DOHH2 (cell line): ENCODE measurements around the gene CDX1.

ENCODE experiments used
- H3F3A ChIP-seq: fragments of 200-600 bp; sonication (generic), shearing (Covaris generic); 2 replicates; pipeline ENCODE4 v1.6.0; 2016; ENCODE audit warnings: antibody characterized with exemption, mild to moderate bottlenecking; ENCODE audit not compliant: control insufficient read depth, insufficient read depth
- H3K27ac ChIP-seq: fragments of 200-600 bp; sonication (generic); 2 replicates; pipeline ENCODE4 v1.5.1; 2014; ENCODE audit warnings: low read depth, mild to moderate bottlenecking, low read length, moderate library complexity
- H3K27me3 ChIP-seq: fragments of 200-600 bp; sonication (generic); 2 replicates; pipeline ENCODE4 v1.6.1; 2014; ENCODE audit warnings: mild to moderate bottlenecking, low read length, mixed read lengths; ENCODE audit not compliant: control insufficient read depth
- H3K36me3 ChIP-seq: fragments of 200-600 bp; sonication (generic); 2 replicates; pipeline ENCODE4 v1.6.1; 2014; ENCODE audit warnings: mild to moderate bottlenecking, low read length, moderate library complexity, mixed read lengths; ENCODE audit not compliant: control insufficient read depth
- H3K4me1 ChIP-seq: fragments of 200-600 bp; sonication (generic); 2 replicates; pipeline ENCODE4 v1.6.1; 2014; ENCODE audit warnings: mild to moderate bottlenecking, low read length, mixed read lengths; ENCODE audit not compliant: control insufficient read depth
- H3K4me2 ChIP-seq: fragments of 200-600 bp; sonication (generic); 2 replicates; pipeline ENCODE4 v1.6.0; 2014; ENCODE audit warnings: mild to moderate bottlenecking, low read length, moderate library complexity
- H3K4me3 ChIP-seq: fragments of 200-600 bp; sonication (generic); 2 replicates; pipeline ENCODE4 v1.5.1; 2014; ENCODE audit warnings: mild to moderate bottlenecking, low read length, mixed read lengths
- H3K79me2 ChIP-seq: fragments of 200-600 bp; sonication (generic); 2 replicates; pipeline ENCODE4 v1.6.1; 2014; ENCODE audit warnings: mild to moderate bottlenecking, low read length, mixed read lengths; ENCODE audit not compliant: control insufficient read depth
- H3K9me2 ChIP-seq: fragments of 200-600 bp; sonication (generic); replicated peaks from 2 replicates; pipeline ENCODE4 v1.6.1; 2014; ENCODE audit warnings: mild to moderate bottlenecking, low read length, mixed read lengths; ENCODE audit not compliant: control insufficient read depth
- H3K9me3 ChIP-seq: fragments of 200-600 bp; sonication (generic); 2 replicates; pipeline ENCODE4 v1.6.1; 2014; ENCODE audit warnings: antibody characterized with exemption, low read length, mixed read lengths; ENCODE audit not compliant: control insufficient read depth, insufficient read depth
- H4K20me1 ChIP-seq: fragments of 200-600 bp; sonication (generic); 2 replicates; pipeline ENCODE4 v1.6.0; 2014; ENCODE audit warnings: low read depth, mild to moderate bottlenecking, antibody characterized with exemption, low read length, moderate library complexity; ENCODE audit not compliant: control insufficient read depth, insufficient read depth
- EZH2phosphoT487 ChIP-seq: fragments of 200-600 bp; sonication (generic); IDR thresholded peaks from 2 replicates; pipeline ENCODE4 v1.6.1; 2017; ENCODE audit warnings: borderline replicate concordance, mild to moderate bottlenecking, antibody characterized with exemption, low read length, moderate library complexity, mixed read lengths
- TF ChIP-seq, protein P1 (sequence below): fragments of 200-600 bp; sonication (generic); IDR thresholded peaks from one replicate; pipeline ENCODE4 v1.5.1; 2014; ENCODE audit warnings: antibody characterized with exemption, mild to moderate bottlenecking, low read depth, low read length; ENCODE audit not compliant: poor library complexity, severe bottlenecking

The CDX1 gene

GRCh38 chr5:150147670-150148069, 18.9 kb upstream of the CDX1 start:
- Histone ChIP-seq H3F3A (no peaks in the 10 kb centered on the region), H3K36me3 (no peaks in the 10 kb centered on the region), H3K4me3 (no peak overlapping the region), H4K20me1 (no peaks in the 10 kb centered on the region), H3K4me1 (no peaks in the 10 kb centered on the region), H3K27me3 (peaks cover 5% of the 10 kb centered on the region; the same call in 1 of the 2 replicates), H3K27ac (no peak overlapping the region), H3K9me3 (no peaks in the 10 kb centered on the region), H3K4me2 (no peak overlapping the region), H3K79me2 (no peaks in the 10 kb centered on the region), H3K9me2 (no peaks in the 10 kb centered on the region)
- TF ChIP-seq, protein P1, sequence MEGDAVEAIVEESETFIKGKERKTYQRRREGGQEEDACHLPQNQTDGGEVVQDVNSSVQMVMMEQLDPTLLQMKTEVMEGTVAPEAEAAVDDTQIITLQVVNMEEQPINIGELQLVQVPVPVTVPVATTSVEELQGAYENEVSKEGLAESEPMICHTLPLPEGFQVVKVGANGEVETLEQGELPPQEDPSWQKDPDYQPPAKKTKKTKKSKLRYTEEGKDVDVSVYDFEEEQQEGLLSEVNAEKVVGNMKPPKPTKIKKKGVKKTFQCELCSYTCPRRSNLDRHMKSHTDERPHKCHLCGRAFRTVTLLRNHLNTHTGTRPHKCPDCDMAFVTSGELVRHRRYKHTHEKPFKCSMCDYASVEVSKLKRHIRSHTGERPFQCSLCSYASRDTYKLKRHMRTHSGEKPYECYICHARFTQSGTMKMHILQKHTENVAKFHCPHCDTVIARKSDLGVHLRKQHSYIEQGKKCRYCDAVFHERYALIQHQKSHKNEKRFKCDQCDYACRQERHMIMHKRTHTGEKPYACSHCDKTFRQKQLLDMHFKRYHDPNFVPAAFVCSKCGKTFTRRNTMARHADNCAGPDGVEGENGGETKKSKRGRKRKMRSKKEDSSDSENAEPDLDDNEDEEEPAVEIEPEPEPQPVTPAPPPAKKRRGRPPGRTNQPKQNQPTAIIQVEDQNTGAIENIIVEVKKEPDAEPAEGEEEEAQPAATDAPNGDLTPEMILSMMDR: no peak
- TF ChIP-seq EZH2phosphoT487: no peak

- Histone ChIP-seq H4K20me1 (no peaks in the 10 kb centered on the region; the same call in 1 of the 2 replicates), H3K9me3 (no peaks in the 10 kb centered on the region), H3K4me2 (no peak overlapping the region), H3K4me1 (no peaks in the 10 kb centered on the region), H3K36me3 (no peaks in the 10 kb centered on the region), H3K27me3 (peaks cover 11% of the 10 kb centered on the region; the same call in 1 of the 2 replicates), H3K79me2 (no peaks in the 10 kb centered on the region), H3K4me3 (no peak overlapping the region), H3F3A (no peaks in the 10 kb centered on the region), H3K9me2 (no peaks in the 10 kb centered on the region), H3K27ac (no peak overlapping the region)
- TF ChIP-seq, protein P1: no peak
- no peak for TF ChIP-seq EZH2phosphoT487
These were observed 18.3 kb upstream of the CDX1 start for GRCh38 chr5:150148117-150148927.

DNA sequence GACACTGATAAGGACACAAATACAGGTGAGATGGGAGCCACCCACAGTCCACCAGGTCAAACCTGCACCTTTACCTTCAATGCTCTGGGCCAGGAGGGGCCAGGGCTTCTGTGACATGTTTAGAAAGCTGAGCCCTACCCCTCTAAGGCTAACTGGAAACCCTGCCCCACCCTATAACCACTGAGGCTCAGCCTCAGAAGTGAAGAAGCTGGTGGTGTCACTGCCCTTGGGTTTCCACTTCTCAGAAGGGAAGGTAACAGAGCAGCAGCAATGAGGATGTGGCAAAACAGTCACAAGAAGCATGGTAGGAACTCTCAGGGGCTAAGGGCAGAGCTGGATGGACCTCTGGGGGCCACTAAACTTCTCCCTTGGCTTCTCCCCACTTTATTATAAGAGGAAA, 17.0 kb upstream of the CDX1 start:
- Histone ChIP-seq H3K27ac (no peak overlapping the region), H3K4me3 (no peak overlapping the region), H3K9me2 (no peaks in the 10 kb centered on the region), H3K27me3 (peaks cover 23% of the 10 kb centered on the region), H3K4me1 (peaks cover 4% of the 10 kb centered on the region), H3K9me3 (no peaks in the 10 kb centered on the region), H3K79me2 (no peaks in the 10 kb centered on the region), H4K20me1 (no peaks in the 10 kb centered on the region; the same call in 1 of the 2 replicates), H3K36me3 (no peaks in the 10 kb centered on the region), H3F3A (no peaks in the 10 kb centered on the region), H3K4me2 (no peak overlapping the region)
- TF ChIP-seq EZH2phosphoT487: no peak
- TF ChIP-seq, protein P1: no peak
